SHP77 treated with DMSO at 0.1 percent for 48 hours (cell line): ENCODE results near the gene SBK3.
"Not testable (repeated sequence)": the region's sequence is repeated elsewhere in the genome, so short reads cannot be mapped to it uniquely, and the experiment has no call there.

ENCODE experiments used
- DNase-seq: peaks from one replicate; lab custom pipeline; 2025; lab: John Stamatoyannopoulos, UW

Gene SBK3

GRCh38 chr19:55540619-55541018 is 4.7 kb downstream of the SBK3 start:
- no peak for DNase-seq

DNA sequence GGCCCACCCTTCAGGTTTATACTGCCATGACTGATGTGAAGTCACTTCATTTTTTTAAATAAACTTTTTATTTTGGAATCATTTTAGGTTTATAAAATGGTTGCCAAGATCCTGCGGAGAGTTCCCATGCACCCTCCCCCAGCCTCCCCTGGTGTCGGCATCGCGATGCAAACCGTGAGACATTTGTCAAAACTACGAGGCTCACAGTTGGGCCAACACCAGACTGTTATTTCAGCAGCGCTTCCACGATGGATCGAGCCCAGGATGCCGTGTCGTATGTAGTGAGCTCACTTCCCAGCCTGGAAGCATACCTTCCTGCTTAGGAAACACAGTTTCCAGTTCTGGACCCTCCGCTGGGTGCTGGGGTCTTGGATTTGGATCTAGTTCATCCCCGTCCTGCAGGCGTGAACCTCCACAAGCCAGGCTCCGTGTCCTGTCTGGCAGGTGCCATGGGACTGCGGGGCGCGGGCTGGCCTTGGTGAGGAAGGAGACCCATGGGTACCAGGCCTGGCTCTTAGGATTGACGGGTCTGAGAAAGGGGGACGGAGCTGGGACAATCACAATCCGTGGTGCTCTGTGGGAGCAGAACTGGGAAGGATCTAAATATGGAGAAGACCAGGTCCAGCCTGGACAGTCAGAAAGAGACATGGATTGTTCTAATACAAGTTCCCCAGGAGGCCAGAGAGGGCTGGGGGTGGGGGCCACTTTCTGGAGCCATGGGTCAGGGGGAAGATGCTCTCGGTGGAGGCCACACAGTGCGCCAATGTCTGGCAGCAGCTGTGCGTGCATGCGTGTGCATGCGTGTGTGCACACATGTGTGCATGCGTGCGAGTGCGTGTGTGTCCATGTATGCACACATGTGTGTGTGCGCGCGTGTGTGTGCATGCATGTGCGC is 6.0 kb downstream of the SBK3 start:
- DNase-seq, result no peak

DNA sequence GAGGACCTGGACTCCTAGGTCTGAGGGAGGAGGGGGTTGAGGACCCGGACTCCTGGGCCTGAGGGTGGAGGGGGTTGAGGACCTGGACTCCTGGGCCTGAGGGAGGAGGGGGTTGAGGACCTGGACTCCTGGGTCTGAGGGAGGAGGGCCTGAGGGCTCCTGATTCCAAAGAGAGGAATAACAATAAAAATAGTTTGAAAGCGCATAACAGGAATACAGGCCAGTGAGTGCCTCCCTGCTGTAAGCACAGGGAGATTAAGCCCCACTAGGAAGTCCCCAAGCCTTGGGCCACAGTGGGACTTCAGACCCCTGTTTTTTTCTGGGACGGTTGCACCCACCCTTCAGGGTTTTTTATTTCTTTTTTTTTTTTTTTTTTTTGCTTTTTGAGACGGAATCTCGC is 7.2 kb downstream of the SBK3 start:
- DNase-seq, result no peak

GRCh38 chr19:55537741-55538111 is 7.6 kb downstream of the SBK3 start:
- no peak for DNase-seq

- no peak for DNase-seq
Measured at GRCh38 chr19:55536951-55537740, 8.2 kb downstream of the SBK3 start, which contains the start of gene SBK2. Gene SBK2 (minus strand): TSS chr19:55537133. CDS start chr19:55536294, 839 bp downstream.

- no peak for DNase-seq
Measured at GRCh38 chr19:55536366-55536765, 9.0 kb downstream of the SBK3 start.

DNA sequence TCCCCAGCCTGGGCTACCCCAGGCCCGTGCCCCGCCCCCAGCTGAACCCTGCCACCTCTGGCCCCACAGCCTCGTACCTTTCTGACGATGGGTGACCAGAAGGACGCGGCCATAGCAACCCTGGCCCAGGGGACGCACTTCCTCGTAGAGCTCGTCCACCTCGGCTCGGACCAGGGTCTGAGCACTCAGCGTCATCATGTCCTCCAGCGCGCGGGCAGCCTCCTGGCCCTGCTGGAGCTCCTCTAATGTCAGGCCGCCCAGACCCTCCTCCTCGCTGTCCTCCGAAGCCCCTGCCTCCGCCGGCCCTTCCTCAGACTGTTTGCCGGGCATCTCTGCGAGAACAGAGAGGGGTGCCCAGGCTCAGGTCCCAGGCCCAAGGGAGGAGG is 9.4 kb downstream of the SBK3 start:
- DNase-seq, result no peak

GRCh38 chr19:55535173-55535964 is 10.0 kb downstream of the SBK3 start:
- DNase-seq, result no peak

DNA sequence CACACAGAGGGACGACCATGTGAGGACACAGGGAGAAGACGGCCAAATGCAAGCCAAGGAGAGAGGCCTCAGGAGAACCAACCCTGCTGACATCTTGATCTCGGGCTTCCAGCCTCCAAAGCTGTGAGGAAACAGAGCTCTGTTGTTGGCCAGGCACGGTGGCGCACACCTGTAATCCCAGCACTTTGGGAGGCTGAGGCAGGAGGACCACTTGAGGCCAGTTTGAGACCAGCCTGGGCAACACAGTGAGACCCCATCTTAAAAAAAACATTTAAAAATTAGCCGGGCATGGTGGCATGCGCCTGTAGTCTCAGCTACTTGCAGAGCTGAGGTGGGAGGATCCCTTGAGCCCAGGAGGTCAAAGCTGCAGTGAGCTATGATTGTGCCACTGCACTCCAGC is 11.1 kb downstream of the SBK3 start:
- DNase-seq, result not testable (repeated sequence)

DNA sequence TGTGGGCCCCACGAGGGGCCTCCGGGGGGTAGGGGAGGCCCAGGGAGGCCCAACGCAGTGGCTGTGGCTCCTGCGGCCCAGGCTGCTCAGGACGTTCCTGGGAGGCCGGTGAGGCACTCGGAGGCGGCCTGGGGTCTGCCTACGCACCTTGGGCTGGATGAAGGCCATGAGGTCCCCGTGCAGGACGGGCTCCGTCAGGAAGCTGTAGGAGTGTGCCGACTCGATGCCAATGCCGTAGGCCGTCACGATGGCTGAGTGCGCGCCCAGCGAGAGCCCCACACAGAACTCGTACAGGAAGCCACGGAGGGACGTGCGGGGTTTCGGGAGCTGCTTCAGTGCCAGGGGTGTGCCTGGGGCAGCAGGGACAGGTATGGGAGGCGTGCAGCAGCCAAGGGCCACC is 14.3 kb downstream of the SBK3 start:
- DNase-seq, result no peak

- no peak for DNase-seq
Measured at GRCh38 chr19:55529636-55530234, 15.6 kb downstream of the SBK3 start.

- peak; percentile 85 for DNase-seq
Measured at GRCh38 chr19:55528030-55528803, 17.1 kb downstream of the SBK3 start.

DNA sequence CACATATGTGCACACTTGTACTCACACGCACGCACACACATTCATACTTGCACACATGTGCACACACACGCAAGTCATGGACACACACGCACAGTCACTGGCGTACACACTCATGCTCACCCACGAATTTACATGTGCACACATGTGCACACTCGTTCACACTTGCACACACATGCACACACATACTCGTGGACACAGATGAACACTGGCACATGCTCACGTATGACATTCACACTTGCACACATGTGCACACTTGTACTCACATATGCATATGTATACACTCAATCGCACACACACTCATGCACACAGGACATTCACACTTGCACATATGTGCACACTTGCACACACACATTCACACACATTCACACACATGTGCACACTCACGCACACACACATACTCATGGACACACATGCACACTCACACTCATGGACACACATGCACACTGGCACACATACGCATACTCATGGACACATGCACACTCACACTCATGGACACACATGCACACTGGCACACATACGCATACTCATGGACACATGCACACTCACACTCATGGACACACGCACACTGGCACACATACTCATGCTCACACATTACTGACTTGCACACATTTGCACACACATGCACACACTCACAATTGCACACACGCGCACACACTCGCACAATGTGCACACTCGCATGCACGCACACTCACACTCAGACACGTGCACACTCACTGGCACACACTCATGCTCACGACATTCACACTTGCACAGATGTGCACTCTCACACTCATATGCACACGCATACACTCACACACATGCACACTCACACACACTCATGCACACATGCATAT is 17.9 kb downstream of the SBK3 start:
- no peak for DNase-seq

DNA sequence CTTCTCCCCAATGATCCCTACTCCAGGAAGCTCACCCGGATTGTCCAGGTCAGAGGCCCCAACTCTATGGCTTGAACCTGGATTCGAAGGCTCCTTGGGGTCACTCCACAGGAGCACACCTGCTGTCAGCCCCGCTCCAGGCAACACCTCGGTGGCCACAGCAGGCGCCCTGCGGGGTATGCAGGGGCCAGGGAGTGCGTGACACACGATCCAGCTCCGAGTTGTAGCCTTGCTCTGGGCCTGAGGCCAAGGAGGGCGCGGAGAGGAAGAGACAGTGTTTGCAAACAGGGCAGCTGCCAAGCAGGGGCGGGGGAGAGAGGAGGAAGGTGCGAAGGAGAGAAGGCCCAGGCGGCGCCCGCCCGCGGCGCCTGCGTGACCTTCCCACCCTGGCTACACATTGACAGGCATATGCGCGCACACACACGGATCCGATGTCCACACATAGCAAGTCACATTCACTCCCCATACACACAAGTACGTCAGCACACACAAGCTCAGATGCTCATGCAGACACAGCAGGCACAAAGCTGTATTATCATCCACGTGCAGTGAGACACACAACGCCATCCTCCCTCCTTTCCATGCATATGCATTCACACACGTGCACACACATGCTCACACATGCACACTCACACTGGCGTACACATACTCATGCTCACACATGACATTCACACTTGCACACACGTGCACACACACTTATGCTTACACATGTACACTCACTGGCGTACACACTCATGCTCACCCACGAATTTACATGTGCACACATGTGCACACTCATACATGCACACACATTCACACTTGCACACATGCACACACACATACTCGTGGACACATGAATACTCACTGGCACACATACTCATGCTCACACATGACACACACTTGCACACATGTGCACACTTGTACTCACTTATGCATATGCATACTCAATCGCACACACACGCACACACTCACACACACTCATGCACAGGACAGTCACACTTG is 18.8 kb downstream of the SBK3 start:
- peak; percentile 80 for DNase-seq

GRCh38 chr19:55525289-55526101 is 19.8 kb downstream of the SBK3 start:
- no peak for DNase-seq

- no peak for DNase-seq
Measured at GRCh38 chr19:55520691-55521292, 24.6 kb downstream of the SBK3 start.

- DNase-seq, result peak; percentile 4
Measured at GRCh38 chr19:55519451-55520311, 25.7 kb downstream of the SBK3 start.
